DMS153 treated with DMSO at 0.1 percent for 48 hours (cell line): ENCODE results near the gene SERINC5.

Source experiments
- DNase-seq: peaks from one replicate; lab custom pipeline; 2025; ENCODE audit not compliant: unreplicated experiment; lab: John Stamatoyannopoulos, UW

Gene SERINC5

DNA sequence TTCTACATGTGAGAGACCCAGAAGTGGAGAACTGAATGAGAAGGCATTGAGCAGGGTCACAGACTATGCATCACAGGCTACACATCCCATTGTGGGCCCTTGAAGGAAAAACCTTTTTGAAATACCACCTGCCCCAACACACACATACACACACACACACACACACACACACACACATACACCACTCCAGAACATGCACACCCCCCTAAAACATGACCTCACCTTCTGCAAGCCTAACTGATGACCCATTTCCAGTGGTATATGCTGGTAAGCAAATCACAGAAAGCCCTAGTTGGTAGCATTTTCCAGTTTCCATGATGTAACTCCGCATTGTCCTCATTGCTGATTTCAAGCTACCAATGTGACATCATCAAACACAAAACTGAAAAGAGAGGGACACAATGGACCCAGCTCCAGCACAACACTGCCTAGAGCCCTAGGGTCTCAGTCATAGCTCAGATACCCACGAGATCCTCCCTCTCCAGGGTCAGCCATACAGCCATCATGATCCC lies 184.3 kb downstream of the SERINC5 start:
- no peak for DNase-seq

- DNase-seq: no peak
These were observed 185.4 kb downstream of the SERINC5 start for GRCh38 chr5:80070338-80071056.

GRCh38 chr5:80069918-80070318 lies 185.9 kb downstream of the SERINC5 start:
- no peak for DNase-seq

GRCh38 chr5:80069251-80069800 lies 186.5 kb downstream of the SERINC5 start:
- no peak for DNase-seq

- DNase-seq: no peak
These were observed 187.1 kb downstream of the SERINC5 start for GRCh38 chr5:80068775-80069174.

- DNase-seq: no peak
These were observed 187.6 kb downstream of the SERINC5 start for GRCh38 chr5:80068246-80068636.

- DNase-seq: no peak
These were observed 188.2 kb downstream of the SERINC5 start for GRCh38 chr5:80067531-80068245.

DNA sequence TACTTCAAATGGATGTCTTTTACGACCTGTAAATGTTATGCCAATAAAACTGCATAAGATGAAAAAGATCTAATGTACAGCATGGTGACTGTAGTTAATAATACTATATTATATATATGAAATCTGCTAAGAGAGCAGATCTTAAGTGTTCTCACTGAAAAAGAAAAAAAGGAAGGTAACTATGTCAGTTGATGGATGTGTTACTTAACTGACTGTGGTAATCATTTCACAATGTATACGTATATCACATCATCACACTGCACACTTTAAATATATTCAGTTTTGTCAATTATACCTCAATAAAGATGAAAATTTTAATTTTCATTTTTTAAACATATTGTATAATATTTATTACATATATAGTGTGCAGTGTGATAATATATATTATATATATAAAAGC lies 188.8 kb downstream of the SERINC5 start:
- DNase-seq: no peak

DNA sequence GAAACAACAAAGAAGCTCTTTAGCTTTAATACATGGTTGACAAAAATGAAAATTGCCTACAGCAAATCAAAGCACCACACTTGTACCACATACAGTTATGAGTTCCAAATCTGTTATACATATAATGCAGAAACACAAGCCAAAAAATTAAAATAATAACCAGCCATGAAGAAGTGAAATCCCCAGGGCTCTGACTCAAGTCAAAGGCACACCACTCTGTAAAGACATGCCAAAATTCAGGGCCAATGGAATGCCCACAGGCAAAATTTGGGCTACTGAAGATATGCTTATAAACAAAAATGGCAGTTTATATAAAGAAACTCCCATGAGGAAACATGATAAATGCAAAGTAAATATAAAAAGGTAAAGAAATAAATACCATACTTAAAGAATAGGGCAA lies 191.7 kb downstream of the SERINC5 start:
- DNase-seq: no peak
